SK-N-MC (cell line): ENCODE data around the gene DFFB.

Experiments used
- EZH2 ChIP-seq: fragments of 200-600 bp; sonication (generic); IDR thresholded peaks from one replicate; pipeline ENCODE4 v1.6.1; 2017; ENCODE audit warnings: antibody characterized with exemption
- FOXP2 ChIP-seq: optimal IDR thresholded peaks from 2 replicates; pipeline ENCODE3; 2011; ENCODE audit warnings: mild to moderate bottlenecking, moderate library complexity; ENCODE audit not compliant: insufficient read depth; ENCODE audit errors: extremely low read length, control extremely low read depth
- POLR2AphosphoS5 ChIP-seq: IDR thresholded peaks from 2 replicates; pipeline ENCODE4 v1.6.1; 2012; ENCODE audit warnings: mild to moderate bottlenecking, low read depth, low read length, borderline replicate concordance

DNA sequence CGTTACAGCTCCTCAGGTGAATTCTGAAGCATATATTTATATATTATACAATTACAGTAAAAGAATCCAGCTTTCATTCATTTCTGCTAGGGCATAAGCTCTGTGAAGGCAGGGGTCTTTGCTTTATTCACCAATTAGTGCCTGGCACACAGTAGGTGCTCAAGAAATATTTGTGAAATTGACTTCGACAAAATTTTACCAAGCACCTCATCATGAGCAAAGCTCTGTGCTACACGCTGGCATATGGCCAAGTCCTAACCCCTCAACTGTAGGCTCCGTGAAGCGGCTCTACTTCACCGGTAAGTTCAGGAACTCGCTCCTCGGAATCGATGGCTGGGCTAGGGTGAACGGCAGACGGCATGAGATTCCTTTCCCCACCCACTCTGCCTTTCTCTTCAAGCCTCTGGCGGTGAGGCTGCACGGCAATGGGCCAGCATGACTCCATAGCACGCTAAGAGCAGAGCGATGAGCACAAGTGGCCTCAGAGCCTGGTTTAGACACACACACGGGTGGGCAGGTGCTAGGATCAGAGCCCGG lies 34.1 kb downstream of the DFFB start:
- TF ChIP-seq POLR2AphosphoS5: no peak
- no peak for TF ChIP-seq EZH2
- no peak for TF ChIP-seq FOXP2
